ENCODE results near the gene RBBP8. TPM values are rescaled to one million over a fixed set of nuclear protein-coding genes. Genes with fewer than 3 reads are reported as not detected.
A peak's percentile ranks its signal among the peaks of the same experiment; 100 is the strongest.

Gene RBBP8
- total and polyA plus RNA-seq, 10 of the 15 experiments (the other 5 are each of a cell fraction or from before 2014, with no cell fraction given), result 46.2 to 82.3 (median 68.7) TPM

GRCh38 chr18:22939649-22940048, 6.5 kb downstream of the RBBP8 start:
- in situ Hi-C loops (cut with MboI) (loop anchor here (25.0 kb wide), 1 partner anchor 1827 kb away; the partner anchor contains the start of gene ROCK1), intact Hi-C loops (cut with micrococcal nuclease; ENCODE audit: unreplicated experiment) (loop anchor here (5.0 to 10.0 kb wide), 4 partner anchors 195 to 565 kb away; partner anchors contain the start of genes CABLES1 and RMC1)
- ChIA-PET POLR2A (interaction anchor here (1.2 kb wide), 1 partner anchor 10 kb away, joined by 3 read pairs; no protein-coding TSS in a partner anchor), RAD21 (ENCODE audit: unreplicated experiment) (no interaction called here), CTCF (interaction anchor here (0.6 kb wide), 1 partner anchor 66 kb away, joined by 3 read pairs; no protein-coding TSS in a partner anchor), SMC1A (ENCODE audit: uncharacterized antibody, unreplicated experiment) (no interaction called here)
- ATAC-seq, result peak; percentile 72
- H3K4me2 ChIP-seq (ENCODE audit: control insufficient read depth, insufficient read depth), result no peak overlapping the region
- H3K9me3 ChIP-seq (replicated peaks; ENCODE audit: control insufficient read depth, insufficient read depth, low read length), result no peaks in the 10 kb centered on the region
- FAIRE-seq, result no peak
- H3K36me3 ChIP-seq (ENCODE audit: control insufficient read depth in 2 of 2, insufficient read depth in 2 of 2, low read length in 1 of 2), result peaks cover 0 to 6% of the 10 kb centered on the region in 2 experiments; a peak in 2 of 4 replicates
- H2AFZ ChIP-seq (ENCODE audit: control insufficient read depth, low read depth, low read length), result no peak overlapping the region
- no peaks in the 10 kb centered on the region for H3K27me3 ChIP-seq (replicated peaks in 1 of 2; ENCODE audit: control insufficient read depth in 2 of 2, insufficient read depth in 2 of 2, low read length in 1 of 2)
- no peak overlapping the region for H3K9ac ChIP-seq (ENCODE audit: control insufficient read depth, insufficient read depth, low read length)
- no peak overlapping the region for H3K4me3 ChIP-seq
- peaks cover 17% of the 10 kb centered on the region for H3K79me2 ChIP-seq (ENCODE audit: control insufficient read depth, insufficient read depth, low read length)
- BruUV-seq (replicated peaks), result no TSS peak
- DNase-seq (ENCODE audit: low read depth, low spot score), result no peak
- H4K20me1 ChIP-seq (ENCODE audit: control insufficient read depth, insufficient read depth), result no peaks in the 10 kb centered on the region
- H3K27ac ChIP-seq (ENCODE audit: control insufficient read depth, insufficient read depth), result no peak overlapping the region
- H3K4me1 ChIP-seq (ENCODE audit: control insufficient read depth, insufficient read depth, low read length), result no peaks in the 10 kb centered on the region
- TF ChIP-seq BRCA1 (IDR thresholded peaks at IDR 0.05; ENCODE audit: low read depth, low read length), result no peak
- TF ChIP-seq CHD4 (IDR thresholded peaks at IDR 0.05), result no peak
- TF ChIP-seq REST (IDR thresholded peaks at IDR 0.05; ENCODE audit: low read depth, low read length), result no peak
- TF ChIP-seq FOXM1 (IDR thresholded peaks at IDR 0.05; ENCODE audit: low read depth, low read length), result no peak
- no peak for TF ChIP-seq TBL1XR1 (IDR thresholded peaks at IDR 0.05; ENCODE audit: low read depth, low read length)
- no peak for TF ChIP-seq RAD21 (IDR thresholded peaks at IDR 0.05; ENCODE audit: insufficient read depth, low read depth, low read length)
- peak; percentile 50; the same call in 1 of the 2 replicates for TF ChIP-seq SPI1 (IDR thresholded peaks at IDR 0.05; ENCODE audit: borderline replicate concordance, insufficient read depth, low read depth, low read length)
- TF ChIP-seq HCFC1 (IDR thresholded peaks at IDR 0.05; ENCODE audit: low read length), result no peak
- TF ChIP-seq SKIL (IDR thresholded peaks at IDR 0.05; ENCODE audit: low read depth, poor library complexity, severe bottlenecking), result no peak
- TF ChIP-seq JUND (IDR thresholded peaks at IDR 0.05; ENCODE audit: low read depth, low read length), result no peak
- no peak for TF ChIP-seq MEF2A (IDR thresholded peaks at IDR 0.05; ENCODE audit: insufficient read depth, low read depth, low read length)
- TF ChIP-seq CTCF (IDR thresholded peaks at IDR 0.05 in 2 of 3, conservative IDR thresholded peaks at IDR 0.05 in 1 of 3; ENCODE audit: control insufficient read depth in 2 of 3, extremely low read depth in 1 of 3, insufficient read depth in 1 of 3, low read depth in 3 of 3, low read length in 3 of 3), result no peak
- peak; percentile 63; the same call in 1 of the 2 replicates for TF ChIP-seq BCL11A (IDR thresholded peaks at IDR 0.05; ENCODE audit: low read depth, low read length)
- TF ChIP-seq CBX5 (IDR thresholded peaks at IDR 0.05; ENCODE audit: low read depth), result no peak
- TF ChIP-seq FOS (IDR thresholded peaks at IDR 0.05; ENCODE audit: borderline replicate concordance, extremely low read depth, insufficient read length), result no peak
- TF ChIP-seq MXI1 (IDR thresholded peaks at IDR 0.05; ENCODE audit: low read depth, low read length), result no peak
- TF ChIP-seq MTA2 (IDR thresholded peaks at IDR 0.05; ENCODE audit: low read depth), result peak; percentile 81
